ENCODE data around the gene FHIP1B.

FHIP1B gene

DNA sequence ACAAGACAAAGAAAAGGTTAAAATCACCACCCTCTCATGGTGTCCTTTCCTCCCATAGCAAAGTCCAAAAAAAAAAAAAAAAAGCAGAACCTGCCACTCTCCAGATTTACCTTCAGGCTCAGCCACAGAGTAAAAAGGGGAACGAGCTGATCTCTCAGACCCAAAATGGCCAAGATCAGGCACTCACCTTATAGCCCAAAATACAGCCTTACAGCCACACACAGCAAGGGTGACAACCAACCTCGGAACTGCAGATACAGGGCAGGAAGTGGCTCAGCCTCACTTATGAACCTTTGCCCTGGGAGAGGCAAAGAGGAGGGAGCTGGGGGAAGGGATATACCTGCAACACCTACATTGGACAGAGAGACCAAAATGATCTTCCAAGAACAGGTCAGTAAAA lies 4.5 kb downstream of the FHIP1B start:
- no peak overlapping the region for H3K4me3 ChIP-seq (ENCODE audit: low read depth in 1 of 2, low read length in 2 of 2)

DNA sequence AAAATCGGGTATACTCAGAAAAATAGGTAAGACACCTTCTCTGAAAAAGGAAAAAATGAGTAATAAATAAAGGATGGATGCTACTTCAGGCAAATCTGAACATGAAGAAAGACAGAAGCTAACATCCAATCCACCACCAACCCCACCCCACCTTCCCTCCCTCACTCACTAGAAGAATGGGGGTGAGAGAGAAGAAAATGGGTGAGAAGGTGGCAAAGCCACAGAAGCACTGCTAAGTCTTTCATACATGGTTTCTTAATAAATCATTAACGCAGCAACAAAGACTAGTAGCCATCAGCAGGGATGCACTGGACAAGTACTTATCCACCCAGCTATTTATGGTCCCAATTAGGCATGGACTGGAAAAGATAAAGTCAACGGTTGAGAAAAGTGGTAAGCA lies 5.9 kb downstream of the FHIP1B start:
- H3K9me3 ChIP-seq (ENCODE audit: insufficient read depth, low read length, severe bottlenecking) = no peaks in the 10 kb centered on the region

More for the DNA sequence above, 4.5 kb downstream of the FHIP1B start:
- no peak overlapping the region for H3K4me2 ChIP-seq (ENCODE audit: insufficient read depth, low read length)
- no peak overlapping the region for H3K9ac ChIP-seq (ENCODE audit: low read depth, low read length)
- H3K4me1 ChIP-seq (ENCODE audit: insufficient read depth, low read length) = peaks cover 15% of the 10 kb centered on the region
- H3K79me2 ChIP-seq (ENCODE audit: insufficient read depth, low read length) = peaks cover 71% of the 10 kb centered on the region
- no peak for DNase-seq
- no peak for TF ChIP-seq EZH2 (IDR thresholded peaks at IDR 0.05; ENCODE audit: borderline replicate concordance, low read depth, low read length, severe bottlenecking)
- TF ChIP-seq, protein P1, sequence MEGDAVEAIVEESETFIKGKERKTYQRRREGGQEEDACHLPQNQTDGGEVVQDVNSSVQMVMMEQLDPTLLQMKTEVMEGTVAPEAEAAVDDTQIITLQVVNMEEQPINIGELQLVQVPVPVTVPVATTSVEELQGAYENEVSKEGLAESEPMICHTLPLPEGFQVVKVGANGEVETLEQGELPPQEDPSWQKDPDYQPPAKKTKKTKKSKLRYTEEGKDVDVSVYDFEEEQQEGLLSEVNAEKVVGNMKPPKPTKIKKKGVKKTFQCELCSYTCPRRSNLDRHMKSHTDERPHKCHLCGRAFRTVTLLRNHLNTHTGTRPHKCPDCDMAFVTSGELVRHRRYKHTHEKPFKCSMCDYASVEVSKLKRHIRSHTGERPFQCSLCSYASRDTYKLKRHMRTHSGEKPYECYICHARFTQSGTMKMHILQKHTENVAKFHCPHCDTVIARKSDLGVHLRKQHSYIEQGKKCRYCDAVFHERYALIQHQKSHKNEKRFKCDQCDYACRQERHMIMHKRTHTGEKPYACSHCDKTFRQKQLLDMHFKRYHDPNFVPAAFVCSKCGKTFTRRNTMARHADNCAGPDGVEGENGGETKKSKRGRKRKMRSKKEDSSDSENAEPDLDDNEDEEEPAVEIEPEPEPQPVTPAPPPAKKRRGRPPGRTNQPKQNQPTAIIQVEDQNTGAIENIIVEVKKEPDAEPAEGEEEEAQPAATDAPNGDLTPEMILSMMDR (IDR thresholded peaks at IDR 0.05; ENCODE audit: borderline replicate concordance, extremely low read depth, low read length, poor library complexity, severe bottlenecking) = no peak
- peaks cover 37% of the 10 kb centered on the region; the same call in 1 of the 2 replicates for H4K20me1 ChIP-seq (ENCODE audit: insufficient read depth, low read length)
- no peak for ATAC-seq (ENCODE audit: insufficient read depth, low read depth)
- H3K27me3 ChIP-seq (ENCODE audit: insufficient read depth, low read length, poor library complexity) = no peaks in the 10 kb centered on the region
- no peak overlapping the region for H3K27ac ChIP-seq (ENCODE audit: low read length)
- no peaks in the 10 kb centered on the region; the same call in 1 of the 2 replicates for H3K36me3 ChIP-seq (ENCODE audit: insufficient read depth, low read length)
- H2AFZ ChIP-seq (ENCODE audit: low read depth, low read length) = no peak overlapping the region
- no peaks in the 10 kb centered on the region for H3K9me3 ChIP-seq (ENCODE audit: insufficient read depth, low read length, severe bottlenecking)

DNA sequence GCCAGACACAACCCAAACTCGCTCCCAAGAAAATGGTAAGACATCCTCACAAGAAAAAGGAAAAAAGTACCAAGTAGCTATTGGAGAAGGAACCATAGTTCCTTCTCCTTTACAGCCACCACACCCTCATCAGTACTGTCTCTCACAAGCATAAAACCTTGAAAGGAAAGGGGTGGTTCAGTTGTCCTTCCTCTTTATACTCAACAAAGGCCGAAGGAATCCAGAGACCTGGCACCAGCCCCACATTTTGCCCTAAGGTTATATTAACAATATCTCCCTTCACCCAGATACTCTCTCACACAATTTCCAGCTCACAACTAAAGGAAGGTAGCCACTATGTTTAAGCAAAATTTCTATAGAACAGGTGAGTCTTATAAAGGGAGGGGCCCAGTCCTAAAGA lies 8.5 kb downstream of the FHIP1B start:
- no peak overlapping the region for H3K9ac ChIP-seq (ENCODE audit: low read depth, low read length)
- H3K4me2 ChIP-seq (ENCODE audit: insufficient read depth, low read length) = no peak overlapping the region
- no peak overlapping the region for H3K4me3 ChIP-seq (ENCODE audit: low read depth in 1 of 2, low read length in 2 of 2)
- no peaks in the 10 kb centered on the region for H3K9me3 ChIP-seq (ENCODE audit: insufficient read depth, low read length, severe bottlenecking)
- no peak overlapping the region for H2AFZ ChIP-seq (ENCODE audit: low read depth, low read length)
- DNase-seq (no peak), ATAC-seq (ENCODE audit: insufficient read depth, low read depth) (no peak)
- peaks cover 33% of the 10 kb centered on the region for H3K36me3 ChIP-seq (ENCODE audit: insufficient read depth, low read length)
- H3K4me1 ChIP-seq (ENCODE audit: insufficient read depth, low read length) = no peaks in the 10 kb centered on the region
- no peaks in the 10 kb centered on the region for H3K27me3 ChIP-seq (ENCODE audit: insufficient read depth, low read length, poor library complexity)
- TF ChIP-seq EZH2 (IDR thresholded peaks at IDR 0.05; ENCODE audit: borderline replicate concordance, low read depth, low read length, severe bottlenecking) = no peak
- no peak overlapping the region for H3K27ac ChIP-seq (ENCODE audit: low read length)
- H3K79me2 ChIP-seq (ENCODE audit: insufficient read depth, low read length) = peaks cover 37% of the 10 kb centered on the region
- H4K20me1 ChIP-seq (ENCODE audit: insufficient read depth, low read length) = peaks cover 35% of the 10 kb centered on the region; the same call in 1 of the 2 replicates

More for the DNA sequence above, 5.9 kb downstream of the FHIP1B start:
- H3K9ac ChIP-seq (ENCODE audit: low read depth, low read length) = no peak overlapping the region
- H3K4me3 ChIP-seq (ENCODE audit: low read depth in 1 of 2, low read length in 2 of 2) = no peak overlapping the region
- no peak for ATAC-seq (ENCODE audit: insufficient read depth, low read depth)
- peaks cover 62% of the 10 kb centered on the region for H3K79me2 ChIP-seq (ENCODE audit: insufficient read depth, low read length)
- H2AFZ ChIP-seq (ENCODE audit: low read depth, low read length) = no peak overlapping the region
- H3K4me2 ChIP-seq (ENCODE audit: insufficient read depth, low read length) = no peak overlapping the region
- H3K27ac ChIP-seq (ENCODE audit: low read length) = no peak overlapping the region
- TF ChIP-seq EZH2 (IDR thresholded peaks at IDR 0.05; ENCODE audit: borderline replicate concordance, low read depth, low read length, severe bottlenecking) = no peak
- TF ChIP-seq, protein P1 (IDR thresholded peaks at IDR 0.05; ENCODE audit: borderline replicate concordance, extremely low read depth, low read length, poor library complexity, severe bottlenecking) = no peak
- H3K36me3 ChIP-seq (ENCODE audit: insufficient read depth, low read length) = peaks cover 11% of the 10 kb centered on the region
- DNase-seq = no peak
- peaks cover 9% of the 10 kb centered on the region for H3K4me1 ChIP-seq (ENCODE audit: insufficient read depth, low read length)
- peaks cover 40% of the 10 kb centered on the region; the same call in 1 of the 2 replicates for H4K20me1 ChIP-seq (ENCODE audit: insufficient read depth, low read length)
- no peaks in the 10 kb centered on the region for H3K27me3 ChIP-seq (ENCODE audit: insufficient read depth, low read length, poor library complexity)

DNA sequence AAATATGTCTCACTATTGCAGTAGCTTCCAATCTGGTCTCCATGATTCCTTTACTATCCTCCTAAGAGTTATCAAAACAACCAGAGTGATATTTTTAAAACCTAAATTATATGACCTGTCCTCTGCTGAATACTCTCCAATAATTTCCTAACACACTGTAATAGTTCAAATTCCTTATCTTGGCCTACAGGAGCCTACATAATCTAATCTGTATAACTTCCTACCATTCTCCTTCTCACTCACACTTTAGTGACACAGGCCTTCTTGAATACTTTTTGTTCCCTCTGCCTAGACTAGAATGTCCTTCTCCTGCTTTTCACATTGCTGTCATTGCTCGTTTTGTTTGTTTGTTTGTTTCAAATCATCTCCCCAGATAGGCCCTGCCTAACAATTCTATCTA lies 9.4 kb downstream of the FHIP1B start:
- Histone ChIP-seq H3K4me3 (ENCODE audit: low read depth in 1 of 2, low read length in 2 of 2) (no peak overlapping the region), H3K27me3 (ENCODE audit: insufficient read depth, low read length, poor library complexity) (no peaks in the 10 kb centered on the region), H3K27ac (ENCODE audit: low read length) (no peak overlapping the region), H3K9ac (ENCODE audit: low read depth, low read length) (no peak overlapping the region), H4K20me1 (ENCODE audit: insufficient read depth, low read length) (peaks cover 34% of the 10 kb centered on the region; the same call in 1 of the 2 replicates), H3K36me3 (ENCODE audit: insufficient read depth, low read length) (peaks cover 41% of the 10 kb centered on the region), H3K9me3 (ENCODE audit: insufficient read depth, low read length, severe bottlenecking) (no peaks in the 10 kb centered on the region), H2AFZ (ENCODE audit: low read depth, low read length) (no peak overlapping the region), H3K4me1 (ENCODE audit: insufficient read depth, low read length) (no peaks in the 10 kb centered on the region), H3K79me2 (ENCODE audit: insufficient read depth, low read length) (peaks cover 29% of the 10 kb centered on the region), H3K4me2 (ENCODE audit: insufficient read depth, low read length) (no peak overlapping the region)
- TF ChIP-seq, protein P1 (IDR thresholded peaks at IDR 0.05; ENCODE audit: borderline replicate concordance, extremely low read depth, low read length, poor library complexity, severe bottlenecking) = no peak
- no peak for TF ChIP-seq EZH2 (IDR thresholded peaks at IDR 0.05; ENCODE audit: borderline replicate concordance, low read depth, low read length, severe bottlenecking)
- ATAC-seq (ENCODE audit: insufficient read depth, low read depth) (no peak), DNase-seq (no peak)

All from DND-41 (cell line).